ENCODE data around the gene MORN5. TPM values are rescaled to one million over a fixed set of nuclear protein-coding genes. Genes with fewer than 3 reads are reported as not detected.

MORN5 gene
- polyA plus RNA-seq, 2 of the 4 experiments (the other 2 are of a cell fraction), result not detected

DNA sequence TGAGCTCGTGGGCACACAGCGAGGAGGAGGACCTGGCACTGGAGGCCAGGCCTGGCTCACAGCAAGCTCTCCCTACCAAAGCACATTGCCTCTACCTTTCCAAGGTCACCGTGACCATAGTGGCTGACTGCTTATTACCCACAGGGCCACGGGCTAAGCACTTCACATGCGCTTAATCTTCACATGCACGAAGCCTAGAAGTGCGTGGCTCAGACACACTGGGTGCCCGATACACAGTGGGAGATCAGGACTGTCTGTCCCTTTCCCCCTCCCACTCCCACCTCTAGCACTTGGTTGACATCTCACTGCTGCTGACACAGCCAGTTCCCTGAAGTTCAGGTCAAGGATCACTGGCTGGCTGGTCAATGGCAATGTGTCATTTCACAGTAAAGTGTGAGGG is 45.5 kb downstream of the MORN5 start:
- H3K4me3 ChIP-seq, result no peak overlapping the region
- FAIRE-seq (no peak), DNase-seq (ENCODE audit: low read depth in 1 of 2, low spot score in 1 of 2) (no peak), ATAC-seq (no peak)
- CTCF ChIA-PET, result interaction anchor here (0.6 kb wide), 1 partner anchor 91 kb away, joined by 3 read pairs; no protein-coding TSS in a partner anchor
- H3K9me3 ChIP-seq, result no peaks in the 10 kb centered on the region
- TF ChIP-seq POLR2AphosphoS2 (conservative IDR thresholded peaks at IDR 0.05; ENCODE audit: low read length) (no peak), FOSB (CRISPR knock-in tag; IDR thresholded peaks at IDR 0.05) (no peak), CHD4 (IDR thresholded peaks at IDR 0.05; ENCODE audit: borderline replicate concordance) (no peak), CBX8 (IDR thresholded peaks at IDR 0.05) (no peak), JUNB (IDR thresholded peaks at IDR 0.05) (no peak), HOXA7 (CRISPR knock-in tag; IDR thresholded peaks at IDR 0.05) (no peak), HDAC2 (IDR thresholded peaks at IDR 0.05) (no peak), SREBF2 (IDR thresholded peaks at IDR 0.05) (no peak), ZNF302 (CRISPR knock-in tag; IDR thresholded peaks at IDR 0.05) (no peak), KDM5A (IDR thresholded peaks at IDR 0.05) (no peak)
- TF ChIP-seq, protein P1, sequence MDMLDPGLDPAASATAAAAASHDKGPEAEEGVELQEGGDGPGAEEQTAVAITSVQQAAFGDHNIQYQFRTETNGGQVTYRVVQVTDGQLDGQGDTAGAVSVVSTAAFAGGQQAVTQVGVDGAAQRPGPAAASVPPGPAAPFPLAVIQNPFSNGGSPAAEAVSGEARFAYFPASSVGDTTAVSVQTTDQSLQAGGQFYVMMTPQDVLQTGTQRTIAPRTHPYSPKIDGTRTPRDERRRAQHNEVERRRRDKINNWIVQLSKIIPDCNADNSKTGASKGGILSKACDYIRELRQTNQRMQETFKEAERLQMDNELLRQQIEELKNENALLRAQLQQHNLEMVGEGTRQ (IDR thresholded peaks at IDR 0.05), result no peak
- TF ChIP-seq, protein P2, sequence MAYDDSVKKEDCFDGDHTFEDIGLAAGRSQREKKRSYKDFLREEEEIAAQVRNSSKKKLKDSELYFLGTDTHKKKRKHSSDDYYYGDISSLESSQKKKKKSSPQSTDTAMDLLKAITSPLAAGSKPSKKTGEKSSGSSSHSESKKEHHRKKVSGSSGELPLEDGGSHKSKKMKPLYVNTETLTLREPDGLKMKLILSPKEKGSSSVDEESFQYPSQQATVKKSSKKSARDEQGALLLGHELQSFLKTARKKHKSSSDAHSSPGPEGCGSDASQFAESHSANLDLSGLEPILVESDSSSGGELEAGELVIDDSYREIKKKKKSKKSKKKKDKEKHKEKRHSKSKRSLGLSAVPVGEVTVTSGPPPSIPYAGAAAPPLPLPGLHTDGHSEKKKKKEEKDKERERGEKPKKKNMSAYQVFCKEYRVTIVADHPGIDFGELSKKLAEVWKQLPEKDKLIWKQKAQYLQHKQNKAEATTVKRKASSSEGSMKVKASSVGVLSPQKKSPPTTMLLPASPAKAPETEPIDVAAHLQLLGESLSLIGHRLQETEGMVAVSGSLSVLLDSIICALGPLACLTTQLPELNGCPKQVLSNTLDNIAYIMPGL (CRISPR knock-in tag; IDR thresholded peaks at IDR 0.05; ENCODE audit: borderline replicate concordance), result no peak
- no peak overlapping the region for H3K27ac ChIP-seq
- H3K4me1 ChIP-seq, result no peaks in the 10 kb centered on the region
- no peak overlapping the region for H3K4me2 ChIP-seq
- WGBS (ENCODE audit: missing lambda C conversion rate), result 66% methylated on average over 5 of the region's 8 CpGs
- POLR2A ChIA-PET, result no interaction called here

DNA sequence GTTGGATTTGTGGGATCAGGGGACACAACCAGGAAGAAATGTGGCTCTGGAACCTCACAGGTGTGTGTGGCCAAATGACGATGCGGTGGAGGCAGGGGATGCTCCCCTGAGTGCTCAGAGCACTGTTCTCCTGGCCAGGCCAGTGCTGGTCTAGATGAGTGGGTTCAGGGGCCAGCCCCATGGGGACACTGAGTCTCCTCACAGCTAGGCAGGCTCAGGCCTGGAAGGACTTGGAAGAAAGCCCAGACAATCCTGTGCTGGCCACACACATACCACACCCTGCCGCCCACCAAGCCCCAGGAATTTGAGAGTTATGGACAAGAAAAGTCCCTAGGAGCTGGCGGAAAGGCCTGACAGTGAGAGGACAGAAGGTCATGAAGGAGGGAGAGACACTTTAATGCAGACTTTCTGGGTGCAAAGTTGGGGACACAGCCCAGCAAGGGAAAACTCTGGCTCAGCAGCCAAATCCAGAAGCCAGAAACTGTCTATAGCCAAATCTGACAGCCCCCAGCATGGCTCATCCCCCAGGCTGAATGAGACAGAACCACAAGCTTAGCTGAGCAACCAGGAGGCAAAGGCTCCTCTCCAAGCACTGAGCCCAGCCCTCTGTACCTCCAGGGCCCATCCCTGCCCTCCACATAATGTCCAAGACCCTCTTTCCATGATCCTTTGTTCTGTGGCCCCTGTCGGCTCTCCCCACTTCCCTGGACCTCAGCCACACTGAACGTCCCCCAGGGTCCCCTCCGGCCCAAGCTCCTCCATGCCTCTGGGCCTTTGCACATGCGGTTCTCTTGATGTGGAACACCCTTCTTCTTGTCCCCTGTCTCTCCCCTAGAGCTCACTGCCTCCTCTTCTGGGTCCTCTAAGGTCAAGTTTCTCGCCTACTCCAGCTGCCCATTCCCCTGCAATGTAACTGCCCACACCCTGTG is 46.7 kb downstream of the MORN5 start:
- H3K27ac ChIP-seq, result no peak overlapping the region
- no peaks in the 10 kb centered on the region for H3K9me3 ChIP-seq
- ATAC-seq (no peak), DNase-seq (ENCODE audit: low read depth in 1 of 2, low spot score in 1 of 2) (no peak), FAIRE-seq (no peak)
- WGBS (ENCODE audit: missing lambda C conversion rate), result 51% methylated on average over 9 of the region's 9 CpGs
- no peak overlapping the region for H3K4me3 ChIP-seq
- no peaks in the 10 kb centered on the region for H3K4me1 ChIP-seq
- CTCF ChIA-PET, result interaction anchor here (1.3 kb wide), 1 partner anchor 14 kb away, joined by 3 read pairs; no protein-coding TSS in a partner anchor
- POLR2A ChIA-PET, result no interaction called here
- TF ChIP-seq MAFK (IDR thresholded peaks at IDR 0.05; ENCODE audit: partially characterized antibody) (no peak), POLR2A (IDR thresholded peaks at IDR 0.05; ENCODE audit: low read length) (no peak), GATA3 (IDR thresholded peaks at IDR 0.05; ENCODE audit: borderline replicate concordance) (no peak), RAD21 (conservative IDR thresholded peaks at IDR 0.05 in 1 of 2, IDR thresholded peaks at IDR 0.05 in 1 of 2) (no peak), SREBF2 (IDR thresholded peaks at IDR 0.05) (no peak), HEYL (CRISPR knock-in tag; IDR thresholded peaks at IDR 0.05) (no peak), NFE2L2 (conservative IDR thresholded peaks at IDR 0.05; ENCODE audit: low read length) (no peak), KDM1A (IDR thresholded peaks at IDR 0.05; ENCODE audit: low read depth) (no peak), RNF2 (IDR thresholded peaks at IDR 0.05; ENCODE audit: borderline replicate concordance, low read depth) (no peak), EHF (CRISPR knock-in tag; IDR thresholded peaks at IDR 0.05) (no peak), FOSL2 (IDR thresholded peaks at IDR 0.05) (no peak), FOSL2 (CRISPR knock-in tag; IDR thresholded peaks at IDR 0.05) (no peak), POLR2AphosphoS2 (conservative IDR thresholded peaks at IDR 0.05; ENCODE audit: low read length) (no peak), TP53 (CRISPR knock-in tag; IDR thresholded peaks at IDR 0.05) (no peak), PHF8 (IDR thresholded peaks at IDR 0.05; ENCODE audit: borderline replicate concordance, low read depth) (no peak), JUN (IDR thresholded peaks at IDR 0.05) (no peak)
- TF ChIP-seq, protein P3, sequence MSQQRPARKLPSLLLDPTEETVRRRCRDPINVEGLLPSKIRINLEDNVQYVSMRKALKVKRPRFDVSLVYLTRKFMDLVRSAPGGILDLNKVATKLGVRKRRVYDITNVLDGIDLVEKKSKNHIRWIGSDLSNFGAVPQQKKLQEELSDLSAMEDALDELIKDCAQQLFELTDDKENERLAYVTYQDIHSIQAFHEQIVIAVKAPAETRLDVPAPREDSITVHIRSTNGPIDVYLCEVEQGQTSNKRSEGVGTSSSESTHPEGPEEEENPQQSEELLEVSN (IDR thresholded peaks at IDR 0.05; ENCODE audit: borderline replicate concordance, low read depth), result no peak
- TF ChIP-seq, protein P4, sequence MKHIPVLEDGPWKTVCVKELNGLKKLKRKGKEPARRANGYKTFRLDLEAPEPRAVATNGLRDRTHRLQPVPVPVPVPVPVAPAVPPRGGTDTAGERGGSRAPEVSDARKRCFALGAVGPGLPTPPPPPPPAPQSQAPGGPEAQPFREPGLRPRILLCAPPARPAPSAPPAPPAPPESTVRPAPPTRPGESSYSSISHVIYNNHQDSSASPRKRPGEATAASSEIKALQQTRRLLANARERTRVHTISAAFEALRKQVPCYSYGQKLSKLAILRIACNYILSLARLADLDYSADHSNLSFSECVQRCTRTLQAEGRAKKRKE (CRISPR knock-in tag; IDR thresholded peaks at IDR 0.05; ENCODE audit: low read depth), result no peak
- H3K4me2 ChIP-seq, result no peak overlapping the region
